ENCODE measurements around the gene CPNE2. TPM values are rescaled to one million over a fixed set of nuclear protein-coding genes. Genes with fewer than 3 reads are reported as not detected.

Gene CPNE2
- total and polyA plus RNA-seq, 10 of the 15 experiments (the other 5 are each of a cell fraction or from before 2014, with no cell fraction given): 3.1 to 22.1 (median 9.9) TPM

DNA sequence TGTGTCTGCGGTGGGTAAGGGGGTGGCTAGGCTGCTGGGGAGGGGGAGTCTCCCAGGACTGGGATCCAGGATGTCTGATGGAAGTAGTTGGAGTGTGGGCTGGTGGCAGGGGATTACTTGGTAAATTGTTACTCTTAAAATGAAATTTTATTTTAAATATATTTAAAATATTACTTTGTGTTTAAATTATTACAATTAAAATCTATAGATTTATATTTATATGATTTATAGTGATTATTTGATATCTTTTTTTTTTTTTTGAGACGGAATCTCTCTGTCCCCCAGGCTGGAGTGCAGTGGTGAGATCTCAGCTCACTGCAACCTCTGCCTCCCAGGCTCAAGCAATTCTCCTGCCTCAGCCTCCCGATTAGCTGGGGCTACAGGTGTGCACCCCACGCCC, 18.6 kb downstream of the CPNE2 start:
- no peak for DNase-seq (ENCODE audit: low read depth, low spot score)
- TF ChIP-seq, protein P1, sequence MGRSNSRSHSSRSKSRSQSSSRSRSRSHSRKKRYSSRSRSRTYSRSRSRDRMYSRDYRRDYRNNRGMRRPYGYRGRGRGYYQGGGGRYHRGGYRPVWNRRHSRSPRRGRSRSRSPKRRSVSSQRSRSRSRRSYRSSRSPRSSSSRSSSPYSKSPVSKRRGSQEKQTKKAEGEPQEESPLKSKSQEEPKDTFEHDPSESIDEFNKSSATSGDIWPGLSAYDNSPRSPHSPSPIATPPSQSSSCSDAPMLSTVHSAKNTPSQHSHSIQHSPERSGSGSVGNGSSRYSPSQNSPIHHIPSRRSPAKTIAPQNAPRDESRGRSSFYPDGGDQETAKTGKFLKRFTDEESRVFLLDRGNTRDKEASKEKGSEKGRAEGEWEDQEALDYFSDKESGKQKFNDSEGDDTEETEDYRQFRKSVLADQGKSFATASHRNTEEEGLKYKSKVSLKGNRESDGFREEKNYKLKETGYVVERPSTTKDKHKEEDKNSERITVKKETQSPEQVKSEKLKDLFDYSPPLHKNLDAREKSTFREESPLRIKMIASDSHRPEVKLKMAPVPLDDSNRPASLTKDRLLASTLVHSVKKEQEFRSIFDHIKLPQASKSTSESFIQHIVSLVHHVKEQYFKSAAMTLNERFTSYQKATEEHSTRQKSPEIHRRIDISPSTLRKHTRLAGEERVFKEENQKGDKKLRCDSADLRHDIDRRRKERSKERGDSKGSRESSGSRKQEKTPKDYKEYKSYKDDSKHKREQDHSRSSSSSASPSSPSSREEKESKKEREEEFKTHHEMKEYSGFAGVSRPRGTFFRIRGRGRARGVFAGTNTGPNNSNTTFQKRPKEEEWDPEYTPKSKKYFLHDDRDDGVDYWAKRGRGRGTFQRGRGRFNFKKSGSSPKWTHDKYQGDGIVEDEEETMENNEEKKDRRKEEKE (IDR thresholded peaks at IDR 0.05): no peak
- no peak for TF ChIP-seq BRCA1 (IDR thresholded peaks at IDR 0.05; ENCODE audit: low read depth, low read length)
- TF ChIP-seq NFYA (IDR thresholded peaks at IDR 0.05; ENCODE audit: borderline replicate concordance, low read depth, low read length): no peak
- TF ChIP-seq NFYB (IDR thresholded peaks at IDR 0.05; ENCODE audit: insufficient read depth, low read depth, low read length): no peak
- TF ChIP-seq, protein P2, sequence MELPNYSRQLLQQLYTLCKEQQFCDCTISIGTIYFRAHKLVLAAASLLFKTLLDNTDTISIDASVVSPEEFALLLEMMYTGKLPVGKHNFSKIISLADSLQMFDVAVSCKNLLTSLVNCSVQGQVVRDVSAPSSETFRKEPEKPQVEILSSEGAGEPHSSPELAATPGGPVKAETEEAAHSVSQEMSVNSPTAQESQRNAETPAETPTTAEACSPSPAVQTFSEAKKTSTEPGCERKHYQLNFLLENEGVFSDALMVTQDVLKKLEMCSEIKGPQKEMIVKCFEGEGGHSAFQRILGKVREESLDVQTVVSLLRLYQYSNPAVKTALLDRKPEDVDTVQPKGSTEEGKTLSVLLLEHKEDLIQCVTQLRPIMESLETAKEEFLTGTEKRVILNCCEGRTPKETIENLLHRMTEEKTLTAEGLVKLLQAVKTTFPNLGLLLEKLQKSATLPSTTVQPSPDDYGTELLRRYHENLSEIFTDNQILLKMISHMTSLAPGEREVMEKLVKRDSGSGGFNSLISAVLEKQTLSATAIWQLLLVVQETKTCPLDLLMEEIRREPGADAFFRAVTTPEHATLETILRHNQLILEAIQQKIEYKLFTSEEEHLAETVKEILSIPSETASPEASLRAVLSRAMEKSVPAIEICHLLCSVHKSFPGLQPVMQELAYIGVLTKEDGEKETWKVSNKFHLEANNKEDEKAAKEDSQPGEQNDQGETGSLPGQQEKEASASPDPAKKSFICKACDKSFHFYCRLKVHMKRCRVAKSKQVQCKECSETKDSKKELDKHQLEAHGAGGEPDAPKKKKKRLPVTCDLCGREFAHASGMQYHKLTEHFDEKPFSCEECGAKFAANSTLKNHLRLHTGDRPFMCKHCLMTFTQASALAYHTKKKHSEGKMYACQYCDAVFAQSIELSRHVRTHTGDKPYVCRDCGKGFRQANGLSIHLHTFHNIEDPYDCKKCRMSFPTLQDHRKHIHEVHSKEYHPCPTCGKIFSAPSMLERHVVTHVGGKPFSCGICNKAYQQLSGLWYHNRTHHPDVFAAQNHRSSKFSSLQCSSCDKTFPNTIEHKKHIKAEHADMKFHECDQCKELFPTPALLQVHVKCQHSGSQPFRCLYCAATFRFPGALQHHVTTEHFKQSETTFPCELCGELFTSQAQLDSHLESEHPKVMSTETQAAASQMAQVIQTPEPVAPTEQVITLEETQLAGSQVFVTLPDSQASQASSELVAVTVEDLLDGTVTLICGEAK (IDR thresholded peaks at IDR 0.05; ENCODE audit: borderline replicate concordance): no peak
- no peak for TF ChIP-seq GABPA (IDR thresholded peaks at IDR 0.05; ENCODE audit: low read depth)
- TF ChIP-seq, protein P3, sequence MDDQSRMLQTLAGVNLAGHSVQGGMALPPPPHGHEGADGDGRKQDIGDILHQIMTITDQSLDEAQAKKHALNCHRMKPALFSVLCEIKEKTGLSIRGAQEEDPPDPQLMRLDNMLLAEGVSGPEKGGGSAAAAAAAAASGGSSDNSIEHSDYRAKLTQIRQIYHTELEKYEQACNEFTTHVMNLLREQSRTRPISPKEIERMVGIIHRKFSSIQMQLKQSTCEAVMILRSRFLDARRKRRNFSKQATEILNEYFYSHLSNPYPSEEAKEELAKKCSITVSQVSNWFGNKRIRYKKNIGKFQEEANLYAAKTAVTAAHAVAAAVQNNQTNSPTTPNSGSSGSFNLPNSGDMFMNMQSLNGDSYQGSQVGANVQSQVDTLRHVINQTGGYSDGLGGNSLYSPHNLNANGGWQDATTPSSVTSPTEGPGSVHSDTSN (IDR thresholded peaks at IDR 0.05; ENCODE audit: insufficient replicate concordance, low read depth, low read length): no peak
- no peak for TF ChIP-seq EGR1 (IDR thresholded peaks at IDR 0.05; ENCODE audit: borderline replicate concordance in 1 of 2, low read depth in 2 of 2, low read length in 2 of 2)
- TF ChIP-seq, protein P4, sequence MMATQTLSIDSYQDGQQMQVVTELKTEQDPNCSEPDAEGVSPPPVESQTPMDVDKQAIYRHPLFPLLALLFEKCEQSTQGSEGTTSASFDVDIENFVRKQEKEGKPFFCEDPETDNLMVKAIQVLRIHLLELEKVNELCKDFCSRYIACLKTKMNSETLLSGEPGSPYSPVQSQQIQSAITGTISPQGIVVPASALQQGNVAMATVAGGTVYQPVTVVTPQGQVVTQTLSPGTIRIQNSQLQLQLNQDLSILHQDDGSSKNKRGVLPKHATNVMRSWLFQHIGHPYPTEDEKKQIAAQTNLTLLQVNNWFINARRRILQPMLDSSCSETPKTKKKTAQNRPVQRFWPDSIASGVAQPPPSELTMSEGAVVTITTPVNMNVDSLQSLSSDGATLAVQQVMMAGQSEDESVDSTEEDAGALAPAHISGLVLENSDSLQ (IDR thresholded peaks at IDR 0.05): no peak
- TF ChIP-seq, protein P5, sequence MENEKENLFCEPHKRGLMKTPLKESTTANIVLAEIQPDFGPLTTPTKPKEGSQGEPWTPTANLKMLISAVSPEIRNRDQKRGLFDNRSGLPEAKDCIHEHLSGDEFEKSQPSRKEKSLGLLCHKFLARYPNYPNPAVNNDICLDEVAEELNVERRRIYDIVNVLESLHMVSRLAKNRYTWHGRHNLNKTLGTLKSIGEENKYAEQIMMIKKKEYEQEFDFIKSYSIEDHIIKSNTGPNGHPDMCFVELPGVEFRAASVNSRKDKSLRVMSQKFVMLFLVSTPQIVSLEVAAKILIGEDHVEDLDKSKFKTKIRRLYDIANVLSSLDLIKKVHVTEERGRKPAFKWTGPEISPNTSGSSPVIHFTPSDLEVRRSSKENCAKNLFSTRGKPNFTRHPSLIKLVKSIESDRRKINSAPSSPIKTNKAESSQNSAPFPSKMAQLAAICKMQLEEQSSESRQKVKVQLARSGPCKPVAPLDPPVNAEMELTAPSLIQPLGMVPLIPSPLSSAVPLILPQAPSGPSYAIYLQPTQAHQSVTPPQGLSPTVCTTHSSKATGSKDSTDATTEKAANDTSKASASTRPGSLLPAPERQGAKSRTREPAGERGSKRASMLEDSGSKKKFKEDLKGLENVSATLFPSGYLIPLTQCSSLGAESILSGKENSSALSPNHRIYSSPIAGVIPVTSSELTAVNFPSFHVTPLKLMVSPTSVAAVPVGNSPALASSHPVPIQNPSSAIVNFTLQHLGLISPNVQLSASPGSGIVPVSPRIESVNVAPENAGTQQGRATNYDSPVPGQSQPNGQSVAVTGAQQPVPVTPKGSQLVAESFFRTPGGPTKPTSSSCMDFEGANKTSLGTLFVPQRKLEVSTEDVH (IDR thresholded peaks at IDR 0.05; ENCODE audit: low read depth, partially characterized antibody): no peak

More for the DNA sequence above, 18.6 kb downstream of the CPNE2 start:
- ATAC-seq: no peak
- no peaks in the 10 kb centered on the region for H4K20me1 ChIP-seq (ENCODE audit: control insufficient read depth, insufficient read depth)
- ChIA-PET POLR2A (interaction anchor here (1.0 kb wide), 1 partner anchor 9 kb away, joined by 3 read pairs; no protein-coding TSS in a partner anchor), CTCF (interaction anchor here (1.0 to 3.2 kb wide), 6 partner anchors 10 to 55 kb away, joined by 3 to 15 read pairs (median 3); no protein-coding TSS in a partner anchor), RAD21 (ENCODE audit: unreplicated experiment) (interaction anchor here (1.2 to 1.6 kb wide), 2 partner anchors 56 to 147 kb away, joined by 3 to 4 read pairs; no protein-coding TSS in a partner anchor), SMC1A (ENCODE audit: uncharacterized antibody, unreplicated experiment) (interaction anchor here (0.9 to 1.5 kb wide), 5 partner anchors 9 to 56 kb away, joined by 3 to 4 read pairs (median 4); partner anchors contain the start of gene CPNE2)
- H2AFZ ChIP-seq (ENCODE audit: control insufficient read depth, low read depth, low read length): no peak overlapping the region
- H3K79me2 ChIP-seq (ENCODE audit: control insufficient read depth, insufficient read depth, low read length): no peaks in the 10 kb centered on the region
- H3K27me3 ChIP-seq (replicated peaks in 1 of 2; ENCODE audit: control insufficient read depth in 2 of 2, insufficient read depth in 2 of 2, low read length in 1 of 2): no peaks in the 10 kb centered on the region
- no peaks in the 10 kb centered on the region for H3K36me3 ChIP-seq (ENCODE audit: control insufficient read depth in 2 of 2, insufficient read depth in 2 of 2, low read length in 1 of 2)
- H3K9me3 ChIP-seq (replicated peaks; ENCODE audit: control insufficient read depth, insufficient read depth, low read length): no peaks in the 10 kb centered on the region
- H3K4me3 ChIP-seq: no peak overlapping the region
- H3K9ac ChIP-seq (ENCODE audit: control insufficient read depth, insufficient read depth, low read length): no peak overlapping the region
- H3K27ac ChIP-seq (ENCODE audit: control insufficient read depth, insufficient read depth): no peak overlapping the region
- no peak overlapping the region for H3K4me2 ChIP-seq (ENCODE audit: control insufficient read depth, insufficient read depth)
- in situ Hi-C loops (cut with MboI) (no loop called here), intact Hi-C loops (cut with micrococcal nuclease; ENCODE audit: unreplicated experiment) (no loop called here)
- BruUV-seq (replicated peaks): no TSS peak
- no peak for FAIRE-seq
- WGBS (ENCODE audit: insufficient coverage, insufficient replicate concordance, low lambda C conversion rate, missing lambda C conversion rate): 69% methylated on average over 4 of the region's 4 CpGs
- H3K4me1 ChIP-seq (ENCODE audit: control insufficient read depth, insufficient read depth, low read length): peaks cover 24% of the 10 kb centered on the region
